K562 (cell line): ENCODE measurements around the gene KIAA2012. TPM values are rescaled to one million over a fixed set of nuclear protein-coding genes. Genes with fewer than 3 reads are reported as not detected.

Experiments used
- ATF1 ChIP-seq, 2 experiments: fragments of 450-650 bp in 1 of 2; IDR thresholded peaks; 2 replicates each; pipeline ENCODE4 v1.6.1; 2016; ENCODE audit warnings: missing compliant biosample characterization in 1 of 2, missing genetic modification characterization in 1 of 2
- BDP1 ChIP-seq: IDR thresholded peaks from 3 replicates; pipeline ENCODE4 v1.6.1; 2011; ENCODE audit not compliant: insufficient read length, insufficient read depth
- CBX2 ChIP-seq: fragments of 200-600 bp; sonication (generic); IDR thresholded peaks from one replicate; pipeline ENCODE4 v1.6.1; 2012; ENCODE audit warnings: mild to moderate bottlenecking, low read length, inconsistent platforms; ENCODE audit not compliant: insufficient read depth, poor library complexity, severe bottlenecking
- COPS2 ChIP-seq: fragments of 450-650 bp; conservative IDR thresholded peaks from 2 replicates; pipeline ENCODE4 v1.6.1; 2016; ENCODE audit warnings: mild to moderate bottlenecking, moderate library complexity
- CREB1 ChIP-seq, 2 experiments: sonication (generic) in 1 of 2; formaldehyde crosslinking in 1 of 2; IDR thresholded peaks; 2 replicates each; pipeline versions ENCODE4 v1.6.1 to v1.8.0; 2012 to 2022; ENCODE audit warnings: inconsistent platforms in 1 of 2, mild to moderate bottlenecking in 1 of 2, missing genetic modification reagents in 1 of 2, moderate library complexity in 1 of 2
- GABPA ChIP-seq: fragments of 200-800 bp; sonication (Bioruptor generic); conservative IDR thresholded peaks from 2 replicates; pipeline ENCODE4 v1.6.1; 2016; ENCODE audit warnings: low read depth, missing genetic modification characterization, missing compliant biosample characterization
- GATAD2A ChIP-seq: fragments of 450-650 bp; IDR thresholded peaks from 2 replicates; pipeline ENCODE4 v1.6.1; 2017
- HDAC2 ChIP-seq: fragments of 450-650 bp; IDR thresholded peaks from 2 replicates; pipeline ENCODE4 v1.6.1; 2016; ENCODE audit warnings: mild to moderate bottlenecking
- HDGF ChIP-seq: fragments of 450-650 bp; IDR thresholded peaks from 2 replicates; pipeline ENCODE4 v1.6.1; 2016
- HMG20B ChIP-seq: fragments of 250-450 bp; sonication (Bioruptor Pico); IDR thresholded peaks from 2 replicates; pipeline ENCODE4 v1.5.0; 2021; ENCODE audit warnings: mild to moderate bottlenecking
- ILK ChIP-seq: fragments of 450-650 bp; IDR thresholded peaks from 2 replicates; pipeline ENCODE4 v1.6.1; 2016; ENCODE audit warnings: missing genetic modification characterization, low read depth, mild to moderate bottlenecking, missing compliant biosample characterization, moderate library complexity, borderline replicate concordance
- KLF1 ChIP-seq: fragments of 450-650 bp; IDR thresholded peaks from 2 replicates; pipeline ENCODE4 v1.6.1; 2016; ENCODE audit warnings: missing genetic modification characterization, missing compliant biosample characterization
- NKRF ChIP-seq: fragments of 450-650 bp; IDR thresholded peaks from 2 replicates; pipeline ENCODE4 v1.6.1; 2016; ENCODE audit warnings: borderline replicate concordance
- RB1 ChIP-seq: fragments of 450-650 bp; IDR thresholded peaks from 2 replicates; pipeline ENCODE4 v1.6.1; 2017; ENCODE audit warnings: low read depth, mild to moderate bottlenecking
- TAF15 ChIP-seq: fragments of 200-400 bp; formaldehyde crosslinking; IDR thresholded peaks from 2 replicates; pipeline ENCODE4 v1.6.1; 2017; ENCODE audit warnings: mild to moderate bottlenecking, low read depth, low read length, moderate library complexity
- TEAD4 ChIP-seq, 2 experiments: sonication (generic) in 1 of 2; formaldehyde crosslinking in 1 of 2; IDR thresholded peaks; 2 replicates each; pipeline versions ENCODE4 v1.6.1 to v1.8.0; 2012 to 2022; ENCODE audit warnings: borderline replicate concordance in 1 of 2, inconsistent platforms in 1 of 2, low read length in 1 of 2, mild to moderate bottlenecking in 1 of 2, missing genetic modification reagents in 1 of 2
- TFE3 ChIP-seq: fragments of 450-650 bp; formaldehyde crosslinking; IDR thresholded peaks from 2 replicates; pipeline ENCODE4 v1.4.0; 2020; ENCODE audit warnings: mild to moderate bottlenecking, mixed read lengths
- USF2 ChIP-seq: sonication (generic); formaldehyde crosslinking; IDR thresholded peaks from 2 replicates; pipeline ENCODE4 v1.5.0; 2020; ENCODE audit warnings: missing genetic modification reagents
- XRCC4 ChIP-seq: IDR thresholded peaks from one replicate; pipeline ENCODE4 v1.6.1; 2011; ENCODE audit not compliant: insufficient read depth, insufficient read length; ENCODE audit errors: extremely low read depth
- ZNF143 ChIP-seq: sonication (generic); formaldehyde crosslinking; IDR thresholded peaks from 2 replicates; pipeline ENCODE4 v1.9.0; 2022; ENCODE audit warnings: mild to moderate bottlenecking, missing genetic modification reagents
- ZNF384 ChIP-seq: IDR thresholded peaks from 2 replicates; pipeline ENCODE4 v1.6.1; 2012; ENCODE audit warnings: low read depth, low read length, improper control_type of control experiment
- ZNF511 ChIP-seq: sonication (generic); formaldehyde crosslinking; IDR thresholded peaks from 2 replicates; pipeline ENCODE4 v1.8.0; 2022; ENCODE audit warnings: mild to moderate bottlenecking, missing genetic modification reagents
- ZNF551 ChIP-seq: fragments of 250-450 bp; sonication (Bioruptor Pico); IDR thresholded peaks from 2 replicates; pipeline ENCODE4 v1.5.0; 2021; ENCODE audit warnings: mild to moderate bottlenecking, moderate library complexity
- polyA plus RNA-seq, 8 experiments: library from polyadenylated mRNA; depleted of rRNA in 4 of 8; stranded (reverse) in 5 of 8; unstranded in 3 of 8; fragments of >200 nt; fragmentation: Nextera tagmentation in 2 of 8; fragmentation: Illumina TruSeq in 1 of 8; extraction: Ambion mirVana in 2 of 8; extraction: Trizol in 1 of 8; gene quantifications; 2 replicates each; pipeline versions ENCODE4 v1.2.1 to v1.2.3, GENCODE V29; 2011 to 2014; ENCODE audit warnings: inconsistent platforms in 1 of 8, missing spikeins in 1 of 8
- total RNA-seq, 7 experiments: library from RNA; depleted of rRNA in 6 of 7; stranded (reverse); fragments of >200 nt in 6 of 7; fragmentation: Illumina TruSeq in 2 of 7; extraction: Trizol in 2 of 7; gene quantifications; 2 replicates each; pipeline versions ENCODE4 v1.2.1 to v1.2.3, GENCODE V29; 2011 to 2021; ENCODE audit warnings: low replicate concordance in 1 of 7

The KIAA2012 gene
- total and polyA plus RNA-seq, 9 of the 15 experiments (the other 6 are each of a cell fraction or from before 2014, with no cell fraction given) = not detected

GRCh38 chr2:202033317-202034248 is 39.5 kb upstream of the KIAA2012 start, which contains the start of gene FZD7 (continued):
- TF ChIP-seq CBX2 (no peak), NKRF (no peak), TEAD4 (IDR thresholded peaks at IDR 0.05; ENCODE audit: low read length) (0 out of 2 replicates have a peak, but pooled peaks have one; percentile 52), TEAD4 (CRISPR knock-in tag; IDR thresholded peaks at IDR 0.05; ENCODE audit: borderline replicate concordance) (no peak), ZNF384 (no peak), ATF1 (CRISPR knock-in tag; IDR thresholded peaks at IDR 0.05) (no peak), ATF1 (tag; IDR thresholded peaks at IDR 0.05) (0 out of 2 replicates have a peak, but pooled peaks have one; percentile 33), GABPA (tag) (peak; percentile 53; the same call in 1 of the 2 replicates), ZNF143 (CRISPR knock-in tag) (no peak), ZNF551 (CRISPR knock-in tag) (no peak), HDAC2 (no peak), CREB1 (IDR thresholded peaks at IDR 0.05) (no peak; the same call in 1 of the 2 replicates), CREB1 (CRISPR knock-in tag; IDR thresholded peaks at IDR 0.05) (no peak), HMG20B (CRISPR knock-in tag) (no peak), KLF1 (tag) (no peak), ILK (tag) (no peak), ZNF511 (CRISPR knock-in tag) (no peak), RB1 (0 out of 2 replicates have a peak, but pooled peaks have one; percentile 25), USF2 (CRISPR knock-in tag) (no peak), HDGF (no peak), XRCC4 (no peak), GATAD2A (no peak), COPS2 (no peak), BDP1 (no peak), TAF15 (no peak), TFE3 (no peak)
